HG02981 (cell line): ENCODE results near the gene LRRC27.

Experiments
- ATAC-seq: cut with Tn5 transposase; IDR thresholded peaks from one replicate; pipeline ENCODE4 v1.9.1; 2021; ENCODE audit warnings: mild to moderate bottlenecking, moderate library complexity; ENCODE audit not compliant: unreplicated experiment

LRRC27 gene

DNA sequence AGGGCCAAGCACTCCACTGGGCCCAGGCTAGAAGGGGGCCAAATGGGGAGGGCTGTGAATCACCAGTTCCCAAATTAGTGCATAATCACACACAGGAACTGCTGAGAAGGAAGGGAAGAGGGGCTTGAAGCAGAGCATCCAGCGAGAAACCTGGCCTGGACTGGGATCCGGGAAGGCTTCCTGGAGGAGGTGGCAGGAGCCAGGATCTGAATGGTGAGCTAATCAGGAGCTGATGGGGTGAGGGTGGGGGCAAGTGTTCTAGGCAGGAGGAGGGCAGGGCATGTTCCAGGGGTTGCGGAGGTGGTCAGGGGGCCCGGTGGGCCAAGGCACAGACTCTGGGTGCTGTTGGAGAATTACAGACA is 77.7 kb downstream of the LRRC27 start:
- no peak for ATAC-seq

GRCh38 chr10:132410056-132410778 is 78.2 kb downstream of the LRRC27 start:
- no peak for ATAC-seq

DNA sequence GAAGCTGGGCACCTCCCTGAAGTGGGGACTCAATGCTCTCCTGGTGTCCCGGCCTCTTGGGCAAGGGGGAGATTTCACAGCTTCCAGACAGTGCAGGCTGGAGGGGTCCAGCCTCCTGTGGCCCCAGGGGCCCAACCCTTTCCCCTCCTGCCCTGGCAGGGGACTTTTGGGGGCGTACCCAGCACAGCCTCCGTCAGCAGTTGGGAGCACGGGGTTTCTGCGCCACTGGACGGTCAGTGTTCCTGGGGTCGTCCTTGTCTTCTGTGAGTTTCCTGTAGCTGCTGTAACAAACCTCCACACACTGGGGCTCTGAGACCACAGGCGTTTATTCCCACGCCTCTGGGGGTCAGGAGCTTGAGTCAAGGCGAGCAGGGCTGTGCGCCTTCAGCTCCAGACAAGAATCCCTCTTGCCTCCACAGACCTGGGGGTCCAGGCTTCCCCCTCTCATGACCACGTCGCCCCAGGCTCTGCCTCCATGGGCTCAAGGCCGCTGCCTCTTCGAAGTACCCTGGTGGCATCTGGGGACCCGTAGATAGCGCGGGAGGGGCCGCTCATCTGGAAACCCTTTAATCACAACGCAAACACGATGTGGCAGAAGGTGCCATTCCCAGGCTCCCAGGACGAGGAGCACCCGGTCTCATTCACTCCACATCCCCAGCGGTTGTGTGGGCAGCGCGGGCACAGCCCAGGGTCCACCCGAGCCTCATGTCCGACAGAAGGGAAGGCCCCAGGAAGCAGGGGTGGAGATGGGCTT is 79.0 kb downstream of the LRRC27 start:
- ATAC-seq, result no peak

DNA sequence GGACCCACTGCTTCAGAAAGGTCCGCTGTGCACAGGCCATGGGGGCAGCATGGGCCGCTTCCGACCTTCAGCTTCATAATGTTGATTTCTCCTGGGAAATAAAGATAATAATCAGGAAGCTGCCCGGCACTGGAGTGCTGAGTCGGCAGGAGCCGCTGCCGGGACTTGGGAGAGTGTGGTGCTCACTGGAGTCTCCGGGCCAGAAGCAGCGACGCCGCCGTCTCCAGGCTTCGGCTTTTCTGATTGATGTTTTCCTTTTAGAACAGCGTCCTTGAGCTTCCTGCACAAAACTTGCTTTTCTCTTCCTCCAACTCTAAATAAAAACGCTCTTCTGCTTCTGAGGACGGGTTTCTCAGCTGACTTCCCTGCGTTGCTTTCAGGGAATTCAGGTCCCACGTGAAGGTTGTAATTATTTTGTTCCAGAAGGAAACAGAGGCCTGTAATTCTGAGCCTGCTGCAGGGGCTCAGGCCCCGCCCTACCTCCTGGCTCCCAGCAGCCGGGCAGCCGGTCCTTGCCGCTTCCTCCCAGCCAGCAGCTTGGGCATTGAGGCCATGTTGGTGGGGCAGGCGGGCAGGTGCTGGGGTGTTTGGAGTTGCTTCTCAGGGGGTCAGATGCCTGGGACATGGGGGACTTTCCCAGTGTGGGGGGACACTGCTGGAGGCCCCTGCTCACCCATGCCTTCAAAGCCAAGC is 79.7 kb downstream of the LRRC27 start:
- ATAC-seq, result no peak

DNA sequence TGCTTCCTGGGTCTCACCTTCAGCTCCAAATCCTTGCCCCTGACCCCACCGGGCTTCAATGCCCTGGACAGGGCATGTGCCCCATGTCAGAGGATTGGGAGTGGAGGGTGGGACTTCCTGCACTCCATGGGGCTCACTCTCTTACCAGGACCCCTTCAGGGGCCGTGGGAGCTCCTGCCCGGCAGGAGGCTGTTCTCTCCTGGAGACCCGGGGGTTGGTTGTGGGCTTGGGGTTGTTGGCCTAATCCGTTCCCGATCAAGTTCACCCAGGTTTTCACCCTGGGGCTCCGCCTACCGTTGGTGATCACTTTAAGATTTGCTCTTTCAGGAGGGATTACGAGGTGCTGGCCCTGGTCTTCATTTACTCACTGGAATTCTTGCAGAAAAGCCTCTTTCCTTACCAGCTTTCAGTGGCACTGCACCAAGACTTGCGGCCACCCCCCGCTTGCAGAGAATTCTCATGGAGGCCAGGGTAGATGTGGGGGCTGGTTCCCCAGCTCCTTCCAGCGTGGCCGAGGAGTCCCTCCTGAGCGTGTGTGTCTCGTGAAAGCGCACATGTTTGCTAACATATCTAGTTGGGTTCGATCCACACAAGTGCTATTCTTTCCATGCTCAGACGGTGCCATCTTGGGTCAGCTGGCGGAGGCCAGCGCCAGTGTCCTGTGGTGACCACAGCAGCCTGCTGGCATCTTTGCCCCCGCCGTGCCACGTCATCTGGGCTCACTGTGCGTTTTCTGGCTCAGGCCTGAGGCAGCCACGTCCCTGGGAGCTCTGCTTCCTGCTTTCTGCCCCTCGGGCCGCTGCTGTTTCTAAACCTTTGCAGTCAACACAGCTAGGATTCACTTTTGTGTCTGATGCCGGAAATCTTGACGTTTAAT is 80.6 kb downstream of the LRRC27 start:
- no peak for ATAC-seq

DNA sequence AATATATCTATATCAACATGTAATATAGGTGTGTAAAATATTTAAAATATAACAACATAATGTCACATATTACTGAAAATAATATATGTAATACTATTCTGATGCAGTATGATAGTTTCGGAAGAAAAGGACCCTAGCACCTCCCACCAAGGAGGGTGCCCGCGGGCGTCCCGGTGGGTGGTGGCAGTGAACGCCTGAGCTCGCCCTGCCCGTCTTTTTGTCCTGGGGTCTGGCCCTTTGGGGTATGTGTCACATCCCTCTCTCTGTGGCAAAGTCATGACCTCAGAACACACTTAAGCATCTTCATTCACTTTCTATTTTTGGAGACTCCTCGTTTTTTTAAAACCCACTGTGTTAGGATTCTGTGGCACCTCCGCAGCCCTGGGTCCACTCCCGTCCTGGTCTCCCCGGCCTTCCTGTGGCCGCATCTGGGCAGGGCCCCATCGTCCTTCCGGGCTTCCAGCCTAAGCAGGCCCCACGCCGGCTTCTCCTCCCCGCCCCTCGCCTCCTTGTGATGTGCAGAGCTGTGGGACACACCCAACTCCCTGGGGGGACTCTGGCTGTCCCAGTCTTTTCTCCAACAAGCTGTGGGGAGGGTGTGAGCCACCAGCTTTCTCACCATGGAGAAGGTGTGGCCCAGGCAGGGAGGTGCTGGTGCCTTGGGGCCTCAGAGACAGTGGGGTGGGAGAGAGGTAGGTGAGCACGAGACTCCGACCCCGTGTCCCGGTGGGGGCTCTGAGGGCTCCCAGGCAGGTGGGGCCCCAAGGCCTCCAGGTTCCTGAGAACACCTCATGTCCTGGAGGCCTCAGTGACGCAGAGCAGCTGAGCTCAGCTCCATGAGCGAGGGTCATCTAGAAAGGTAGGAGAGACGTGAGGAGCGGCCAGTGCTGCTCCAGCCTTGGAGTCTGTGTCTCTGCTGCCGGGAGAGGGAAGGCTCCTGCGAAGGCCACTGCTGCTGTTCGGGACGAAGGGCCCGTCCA is 81.5 kb downstream of the LRRC27 start:
- ATAC-seq, result no peak

DNA sequence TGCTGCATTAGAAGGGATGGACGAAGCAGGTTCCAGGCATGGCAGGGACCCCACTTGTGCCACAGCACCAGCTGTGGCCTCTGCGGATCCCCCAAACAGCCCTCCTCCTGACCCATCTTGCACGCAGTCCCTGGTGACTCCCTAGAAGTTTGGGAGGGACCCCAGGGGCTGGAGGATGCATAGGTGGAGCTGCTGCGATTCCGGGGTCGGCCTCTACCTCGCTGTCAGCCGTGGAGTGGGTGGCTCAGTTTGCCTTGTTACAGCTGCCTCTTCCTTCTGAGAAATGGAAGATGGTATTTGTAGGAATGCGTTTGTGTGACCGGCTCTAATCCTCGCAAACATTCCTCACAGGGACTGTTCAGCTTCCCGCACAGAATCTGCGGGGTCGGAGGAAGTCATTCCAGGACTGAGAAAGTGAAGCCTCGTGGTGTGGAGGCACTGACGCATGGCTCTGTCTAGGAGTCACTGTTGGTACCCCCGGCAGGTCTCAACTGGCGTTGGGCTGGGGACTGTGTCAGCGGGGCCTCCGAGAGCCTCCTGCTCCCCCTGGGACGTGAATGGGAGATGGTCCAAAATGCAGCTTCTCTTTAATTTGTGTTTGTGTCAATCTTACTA is 82.5 kb downstream of the LRRC27 start:
- no peak for ATAC-seq

- no peak for ATAC-seq
Observed at GRCh38 chr10:132415255-132415654, 83.3 kb downstream of the LRRC27 start.

DNA sequence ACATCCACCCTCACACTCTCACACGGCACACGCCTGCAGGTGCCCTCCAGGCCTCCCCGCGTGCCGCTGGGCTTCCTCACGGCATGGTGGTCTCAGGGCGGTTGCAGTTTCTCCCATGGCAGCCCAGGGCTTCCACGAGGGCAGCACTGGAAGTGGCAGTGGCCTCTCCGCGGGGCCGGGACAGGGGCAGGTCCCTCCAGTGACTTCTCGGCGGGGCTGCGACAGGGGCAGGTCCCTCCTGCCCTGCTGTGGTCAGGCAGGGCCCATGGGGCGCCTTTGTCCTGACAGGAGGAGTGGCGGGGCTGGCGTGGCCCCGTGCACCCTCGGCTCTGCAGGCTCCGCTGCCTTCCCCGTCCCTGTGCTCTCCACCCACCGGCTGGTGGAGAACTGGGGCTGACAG is 84.0 kb downstream of the LRRC27 start:
- ATAC-seq, result no peak

- ATAC-seq, result no peak
Observed at GRCh38 chr10:132416566-132417256, 84.7 kb downstream of the LRRC27 start.

GRCh38 chr10:132417257-132417910 is 85.4 kb downstream of the LRRC27 start:
- ATAC-seq, result no peak

- no peak for ATAC-seq
Observed at GRCh38 chr10:132417957-132418441, 86.0 kb downstream of the LRRC27 start.

GRCh38 chr10:132418527-132419416 is 86.8 kb downstream of the LRRC27 start:
- no peak for ATAC-seq

DNA sequence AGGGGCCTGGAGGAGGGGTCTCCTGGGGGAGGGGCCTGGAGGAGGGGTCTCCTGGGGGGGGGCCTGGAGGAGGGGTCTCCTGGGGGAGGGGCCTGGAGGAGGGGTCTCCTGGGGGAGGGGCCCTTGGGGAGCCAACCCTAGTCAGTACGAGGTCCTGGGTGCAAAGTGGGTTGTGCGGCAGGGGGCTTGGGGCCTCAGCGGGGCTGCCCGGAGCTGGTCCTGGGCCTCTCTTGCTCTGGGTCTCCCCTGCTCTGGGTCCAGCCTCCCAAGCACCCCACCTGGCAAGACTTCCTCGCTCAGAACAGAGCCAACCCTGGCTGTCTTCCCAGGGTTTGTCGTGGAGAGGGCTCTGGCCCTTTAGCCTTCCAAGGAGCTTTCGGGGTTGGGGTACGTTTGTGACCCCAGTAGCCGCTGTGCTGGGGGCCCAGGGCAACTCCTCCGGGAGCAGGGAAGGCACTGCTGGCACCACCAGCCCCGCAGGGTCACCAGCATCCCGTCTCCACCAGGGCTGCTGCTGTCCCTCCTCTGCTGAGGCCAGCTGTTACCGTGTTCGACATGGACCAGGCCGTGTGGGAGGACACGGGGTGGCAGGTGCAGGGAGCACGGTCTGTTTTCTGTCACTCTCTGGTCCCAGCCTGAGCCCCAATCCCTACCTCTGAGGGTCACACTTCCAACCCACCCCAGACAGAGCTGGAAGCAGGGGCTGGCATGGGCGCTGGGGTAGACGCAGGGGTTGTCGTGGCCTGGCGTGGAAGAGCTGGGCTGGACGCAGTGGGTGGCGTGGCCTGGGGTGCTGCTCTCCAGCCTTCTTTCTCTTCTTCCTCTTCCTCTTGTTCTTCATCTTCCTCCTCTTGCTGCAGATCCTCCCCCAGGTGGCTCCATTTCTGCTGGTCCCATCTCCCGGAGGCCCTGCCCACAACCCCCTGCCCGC is 87.8 kb downstream of the LRRC27 start:
- no peak for ATAC-seq

DNA sequence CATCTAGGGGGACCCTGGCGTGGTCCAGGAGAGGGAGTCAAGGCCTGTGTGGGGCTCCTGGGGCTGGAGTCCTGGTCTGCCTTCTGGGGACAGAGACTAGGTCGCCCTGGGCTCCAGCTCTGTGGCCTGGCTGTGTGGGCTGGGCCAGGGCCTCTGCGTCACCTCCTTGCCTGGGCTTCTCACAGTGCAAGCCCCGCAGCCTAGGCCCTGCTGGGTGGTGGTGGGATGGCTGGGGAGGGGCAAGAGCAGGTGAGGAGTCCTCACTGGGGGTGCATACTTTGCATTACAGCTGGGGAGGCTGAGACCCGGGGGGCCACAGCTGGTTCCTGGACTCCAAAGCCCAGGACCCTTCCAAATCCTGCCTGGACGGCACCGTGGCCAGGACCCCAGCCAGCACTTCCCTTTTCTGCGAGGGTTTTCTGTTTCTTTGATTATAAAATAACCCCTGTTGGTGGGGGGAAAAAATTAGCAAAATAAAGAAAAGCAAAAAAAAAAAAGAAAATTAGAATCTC is 88.5 kb downstream of the LRRC27 start:
- no peak for ATAC-seq
